Ovary (tissue), 3 donors: ENCODE data around the gene CLN6.
"Not testable (repeated sequence)": the region's sequence is repeated elsewhere in the genome, so short reads cannot be mapped to it uniquely, and the experiment has no call there.

Experiments
- CTCF ChIP-seq, 3 donors: fragments of 450-650 bp in 2 of 3; fragments of 200-600 bp in 1 of 3; IDR thresholded peaks; one replicate each; pipeline versions ENCODE4 v1.5.1 to v1.8.0; 2016 to 2022; ENCODE audit warnings: antibody characterized with exemption in 3 of 3, mild to moderate bottlenecking in 1 of 3
- EP300 ChIP-seq: sonication (generic); formaldehyde crosslinking; IDR thresholded peaks from one replicate; pipeline ENCODE4 v1.6.1; 2017; ENCODE audit warnings: antibody characterized with exemption
- POLR2A ChIP-seq: fragments of 450-650 bp; IDR thresholded peaks from one replicate; pipeline ENCODE4 v1.6.1; 2017; ENCODE audit warnings: antibody characterized with exemption, mild to moderate bottlenecking, moderate library complexity
- donor health status: DM: no; HTN: no; CAD: no.

GRCh38 chr15:68202994-68203393 lies 26.5 kb downstream of the CLN6 start:
- not testable (repeated sequence) for TF ChIP-seq POLR2A; CTCF (IDR thresholded peaks at IDR 0.05); EP300
